Suprapubic skin (tissue), 4 donors: ENCODE measurements around the gene ANKRD24. TPM values are rescaled to one million over a fixed set of nuclear protein-coding genes. Genes with fewer than 3 reads are reported as not detected.
"Not testable (repeated sequence)": the region's sequence is repeated elsewhere in the genome, so short reads cannot be mapped to it uniquely, and the experiment has no call there.

Source experiments
- DNase-seq, 2 donors: peaks; one replicate each; pipeline ENCODE4 v3.0.0-alpha.2; 2019; ENCODE audit warnings: low spot score in 2 of 2
- H3K27ac ChIP-seq: fragments of 200-600 bp; sonication (generic); one replicate; pipeline ENCODE4 v1.5.1; 2019
- H3K27me3 ChIP-seq: fragments of 200-600 bp; sonication (generic); one replicate; pipeline ENCODE4 v1.5.1; 2019
- H3K36me3 ChIP-seq: fragments of 200-600 bp; sonication (generic); one replicate; pipeline ENCODE4 v1.5.1; 2019
- H3K4me1 ChIP-seq: fragments of 200-600 bp; sonication (generic); one replicate; pipeline ENCODE4 v1.5.1; 2019
- H3K4me3 ChIP-seq: fragments of 200-600 bp; sonication (generic); one replicate; pipeline ENCODE4 v1.5.1; 2019; ENCODE audit warnings: mild to moderate bottlenecking
- H3K9me3 ChIP-seq: fragments of 200-600 bp; sonication (generic); one replicate; pipeline ENCODE4 v1.5.1; 2019
- CTCF ChIP-seq, 2 donors: fragments of 200-600 bp in 1 of 2; fragments of 450-650 bp in 1 of 2; sonication (generic) in 1 of 2; IDR thresholded peaks; one replicate each; pipeline ENCODE4 v1.5.1; 2016 to 2019; ENCODE audit warnings: antibody characterized with exemption in 2 of 2, mild to moderate bottlenecking in 1 of 2, moderate library complexity in 1 of 2
- EP300 ChIP-seq: sonication (generic); formaldehyde crosslinking; IDR thresholded peaks from one replicate; pipeline ENCODE4 v1.6.1; 2017; ENCODE audit warnings: antibody characterized with exemption
- POLR2A ChIP-seq, 2 donors: fragments of 450-650 bp; IDR thresholded peaks; one replicate each; pipeline ENCODE4 v1.6.1; 2017; ENCODE audit warnings: antibody characterized with exemption in 2 of 2, mild to moderate bottlenecking in 2 of 2, moderate library complexity in 2 of 2
- POLR2AphosphoS5 ChIP-seq, 3 donors: sonication (generic); formaldehyde crosslinking; IDR thresholded peaks; one replicate each; pipeline ENCODE4 v1.6.1; 2017; ENCODE audit warnings: antibody characterized with exemption in 3 of 3
- WGBS: methylation state at CpG from one replicate; pipeline ENCODE4 v1.1.5; 2018; 5-methylcytosine and 5-hydroxymethylcytosine counted together
- total RNA-seq, 4 donors: library from RNA; depleted of rRNA; stranded (reverse); fragments of >200 nt; gene quantifications; one replicate each; pipeline ENCODE4 v1.1.0, GENCODE V29; 2016

ANKRD24 gene
- total RNA-seq, 4 donors from 2014 or later: 0.44 to 0.87 (median 0.54) TPM

- H3K27me3 ChIP-seq: peaks cover 3% of the 10 kb centered on the region
- DNase-seq: no peak
- H3K27ac ChIP-seq: no peak overlapping the region
- no peak overlapping the region for H3K4me3 ChIP-seq
- H3K4me1 ChIP-seq: peaks cover 10% of the 10 kb centered on the region
- H3K36me3 ChIP-seq: no peaks in the 10 kb centered on the region
- no peak for TF ChIP-seq EP300
- TF ChIP-seq CTCF (IDR thresholded peaks at IDR 0.05): no peak
- no peak for TF ChIP-seq POLR2A (IDR thresholded peaks at IDR 0.05)
- TF ChIP-seq POLR2AphosphoS5 (IDR thresholded peaks at IDR 0.05): no peak
- WGBS: 89% methylated on average over 10 of the region's 10 CpGs
- H3K9me3 ChIP-seq: no peaks in the 10 kb centered on the region
Observed at GRCh38 chr19:4187313-4188122, 5.0 kb downstream of the ANKRD24 start.

- H3K36me3 ChIP-seq: no peaks in the 10 kb centered on the region
- no peaks in the 10 kb centered on the region for H3K4me1 ChIP-seq
- no peak overlapping the region for H3K4me3 ChIP-seq
- DNase-seq: no peak
- 83% methylated on average over 5 of the region's 5 CpGs for WGBS
- TF ChIP-seq POLR2A (IDR thresholded peaks at IDR 0.05) (no peak), CTCF (IDR thresholded peaks at IDR 0.05) (no peak), EP300 (no peak), POLR2AphosphoS5 (IDR thresholded peaks at IDR 0.05) (no peak)
- no peak overlapping the region for H3K27ac ChIP-seq
- no peaks in the 10 kb centered on the region for H3K9me3 ChIP-seq
- peaks cover 10% of the 10 kb centered on the region for H3K27me3 ChIP-seq
Observed at GRCh38 chr19:4189641-4190040, 7.2 kb downstream of the ANKRD24 start.

DNA sequence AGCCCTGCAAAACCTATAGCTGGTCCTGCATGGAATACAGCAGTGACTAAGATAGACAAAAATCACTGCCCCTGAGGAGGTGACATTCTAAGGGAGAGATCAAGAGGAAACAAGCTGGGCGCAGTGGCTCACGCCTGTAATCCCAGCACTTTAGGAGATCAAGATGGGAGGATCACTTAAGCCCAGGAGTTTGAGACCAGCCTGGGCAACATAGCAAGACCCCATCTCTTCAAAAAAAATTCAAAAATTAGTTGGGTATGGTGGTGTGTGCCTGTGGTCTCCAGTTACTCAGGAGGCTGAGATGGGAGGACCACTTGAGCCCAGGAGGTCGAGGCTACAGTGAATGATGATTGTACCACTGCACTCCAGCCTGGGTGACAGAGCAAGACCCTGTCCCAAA lies 10.0 kb downstream of the ANKRD24 start:
- not testable (repeated sequence) for H3K4me1 ChIP-seq, H3K4me3 ChIP-seq, DNase-seq, H3K27ac ChIP-seq, H3K9me3 ChIP-seq, H3K36me3 ChIP-seq
- WGBS: 87% methylated on average over 3 of the region's 3 CpGs
- peaks cover 39% of the 10 kb centered on the region for H3K27me3 ChIP-seq

DNA sequence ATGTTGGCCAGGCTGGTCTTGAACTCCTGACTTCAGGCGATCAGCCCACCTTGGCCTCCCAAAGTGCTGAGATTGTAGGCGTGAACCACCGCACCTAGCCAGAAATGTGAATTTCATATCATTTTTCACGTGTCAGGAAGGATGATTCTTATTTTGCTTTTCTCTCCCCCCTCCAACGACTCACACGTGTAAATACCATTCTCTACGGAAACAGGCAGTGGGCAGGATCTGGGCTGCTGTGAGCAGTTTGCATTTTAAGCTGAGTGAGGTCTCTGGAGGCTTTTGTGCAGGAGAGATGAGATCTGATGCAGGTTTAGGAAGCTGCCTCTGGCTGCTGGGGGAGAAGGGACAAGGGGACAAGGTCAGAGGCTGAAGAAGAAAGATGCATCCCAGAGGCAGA lies 11.9 kb downstream of the ANKRD24 start:
- TF ChIP-seq CTCF (IDR thresholded peaks at IDR 0.05) (no peak), EP300 (no peak), POLR2A (IDR thresholded peaks at IDR 0.05) (no peak), POLR2AphosphoS5 (IDR thresholded peaks at IDR 0.05) (no peak)
- Histone ChIP-seq H3K9me3 (no peaks in the 10 kb centered on the region), H3K27me3 (peaks cover 55% of the 10 kb centered on the region), H3K36me3 (no peaks in the 10 kb centered on the region), H3K27ac (no peak overlapping the region), H3K4me1 (peaks cover 8% of the 10 kb centered on the region), H3K4me3 (no peak overlapping the region)
- DNase-seq: no peak
- 44% methylated on average over 7 of the region's 7 CpGs for WGBS

DNA sequence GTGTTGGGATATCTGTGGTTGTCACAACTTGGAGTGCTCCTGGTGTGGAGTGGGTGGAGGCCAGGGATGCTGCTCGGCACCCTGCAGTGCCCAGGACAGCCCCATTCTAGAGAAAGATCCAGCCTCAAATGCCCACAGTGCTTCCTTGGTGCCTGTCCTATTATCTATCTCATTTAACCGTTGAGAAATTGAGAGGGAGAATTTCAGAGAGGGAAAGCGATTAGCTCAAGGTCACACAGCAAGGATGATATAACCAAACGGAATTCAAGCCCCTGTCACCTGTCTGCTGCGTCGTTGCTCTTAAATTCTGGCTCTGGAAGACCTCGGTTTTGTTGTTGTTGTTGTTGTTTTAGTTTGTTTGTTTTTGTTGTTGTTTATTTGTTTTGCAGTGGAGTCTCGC lies 13.5 kb downstream of the ANKRD24 start:
- H3K27me3 ChIP-seq: peaks cover 66% of the 10 kb centered on the region
- H3K4me1 ChIP-seq: peaks cover 8% of the 10 kb centered on the region
- H3K27ac ChIP-seq: no peak overlapping the region
- no peak for DNase-seq
- TF ChIP-seq CTCF (IDR thresholded peaks at IDR 0.05): no peak
- no peak for TF ChIP-seq EP300
- no peak for TF ChIP-seq POLR2A (IDR thresholded peaks at IDR 0.05)
- no peak for TF ChIP-seq POLR2AphosphoS5 (IDR thresholded peaks at IDR 0.05)
- WGBS: 83% methylated on average over 8 of the region's 8 CpGs
- H3K4me3 ChIP-seq: no peak overlapping the region
- H3K36me3 ChIP-seq: no peaks in the 10 kb centered on the region
- no peaks in the 10 kb centered on the region for H3K9me3 ChIP-seq
